PC-3 (cell line): ENCODE data around the gene PARP12.

ENCODE experiments used
- CTCF ChIP-seq: fragments of 300-600 bp; sonication (generic); conservative IDR thresholded peaks from 2 replicates; pipeline ENCODE4 v1.5.1; 2017; ENCODE audit warnings: antibody characterized with exemption, low read depth, mild to moderate bottlenecking, low read length
- EZH2 ChIP-seq: fragments of 300-600 bp; sonication (generic); IDR thresholded peaks from one replicate; pipeline ENCODE4 v1.6.1; 2017; ENCODE audit warnings: antibody characterized with exemption, mild to moderate bottlenecking, low read length; ENCODE audit not compliant: unreplicated experiment

DNA sequence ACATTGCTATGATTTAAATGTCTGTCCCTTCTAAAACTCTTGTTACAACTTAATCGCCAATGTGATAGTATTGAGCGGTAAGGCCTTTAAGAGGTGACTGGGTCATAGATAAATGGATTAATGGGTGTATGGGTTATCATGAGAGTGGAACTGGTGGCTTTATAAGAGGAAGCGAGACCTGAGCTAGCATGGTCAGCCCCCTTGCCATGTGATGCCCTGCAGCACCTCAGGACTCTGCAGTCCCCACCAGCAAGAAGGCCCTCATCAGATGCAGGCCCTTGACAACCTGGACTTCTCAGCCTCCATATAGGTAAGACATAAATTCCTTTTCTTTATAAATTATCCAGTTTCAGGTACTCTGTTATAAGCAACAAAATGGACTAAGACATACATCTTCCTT, 15.6 kb downstream of the PARP12 start:
- TF ChIP-seq CTCF (no peak), EZH2 (no peak)
